ENCODE data around the gene LMOD2.

The LMOD2 gene

DNA sequence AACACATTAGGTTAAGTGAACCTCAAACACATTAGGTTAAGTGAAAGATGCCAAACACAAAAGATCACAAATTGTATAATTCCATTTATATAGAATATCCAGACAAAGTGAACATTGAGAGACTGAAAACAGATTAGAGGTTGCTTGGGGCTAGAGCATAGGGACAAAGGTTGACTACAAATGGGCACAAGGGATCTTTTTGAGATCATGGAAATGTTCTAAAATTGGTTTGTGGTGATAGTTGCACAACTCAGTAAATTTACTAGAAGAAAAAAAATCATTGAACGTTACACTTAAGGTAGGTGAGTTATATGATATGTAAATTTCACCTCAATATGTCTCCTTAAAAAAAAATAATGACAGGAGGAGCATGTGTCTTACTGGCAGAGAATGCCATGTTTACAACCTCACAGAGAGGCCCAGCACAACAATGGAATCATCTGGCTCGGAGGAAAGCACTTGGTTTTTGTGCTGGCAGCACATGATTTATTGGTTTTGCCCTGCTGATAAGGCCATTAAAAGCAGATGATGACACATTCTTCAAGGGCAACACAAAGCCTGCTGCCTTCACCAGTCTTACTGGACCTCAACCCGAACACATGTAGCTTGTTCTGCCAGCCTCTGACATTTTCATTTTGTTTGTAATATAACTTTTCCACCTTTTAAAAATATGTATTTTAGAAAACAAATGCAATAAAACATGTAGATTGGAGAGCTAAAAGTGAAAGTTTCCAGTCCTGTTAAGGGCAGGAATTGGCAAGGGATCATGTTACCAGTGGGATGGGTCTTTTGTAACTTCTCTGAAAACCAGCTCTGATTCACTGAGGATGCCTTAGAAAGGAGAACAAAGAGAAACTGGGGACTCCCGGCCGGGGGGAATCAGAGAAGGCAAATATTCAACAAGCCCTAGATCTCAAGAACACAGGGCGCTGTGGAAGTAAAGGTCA lies 11.9 kb upstream of the LMOD2 start (continued):
- TF ChIP-seq, protein P1, sequence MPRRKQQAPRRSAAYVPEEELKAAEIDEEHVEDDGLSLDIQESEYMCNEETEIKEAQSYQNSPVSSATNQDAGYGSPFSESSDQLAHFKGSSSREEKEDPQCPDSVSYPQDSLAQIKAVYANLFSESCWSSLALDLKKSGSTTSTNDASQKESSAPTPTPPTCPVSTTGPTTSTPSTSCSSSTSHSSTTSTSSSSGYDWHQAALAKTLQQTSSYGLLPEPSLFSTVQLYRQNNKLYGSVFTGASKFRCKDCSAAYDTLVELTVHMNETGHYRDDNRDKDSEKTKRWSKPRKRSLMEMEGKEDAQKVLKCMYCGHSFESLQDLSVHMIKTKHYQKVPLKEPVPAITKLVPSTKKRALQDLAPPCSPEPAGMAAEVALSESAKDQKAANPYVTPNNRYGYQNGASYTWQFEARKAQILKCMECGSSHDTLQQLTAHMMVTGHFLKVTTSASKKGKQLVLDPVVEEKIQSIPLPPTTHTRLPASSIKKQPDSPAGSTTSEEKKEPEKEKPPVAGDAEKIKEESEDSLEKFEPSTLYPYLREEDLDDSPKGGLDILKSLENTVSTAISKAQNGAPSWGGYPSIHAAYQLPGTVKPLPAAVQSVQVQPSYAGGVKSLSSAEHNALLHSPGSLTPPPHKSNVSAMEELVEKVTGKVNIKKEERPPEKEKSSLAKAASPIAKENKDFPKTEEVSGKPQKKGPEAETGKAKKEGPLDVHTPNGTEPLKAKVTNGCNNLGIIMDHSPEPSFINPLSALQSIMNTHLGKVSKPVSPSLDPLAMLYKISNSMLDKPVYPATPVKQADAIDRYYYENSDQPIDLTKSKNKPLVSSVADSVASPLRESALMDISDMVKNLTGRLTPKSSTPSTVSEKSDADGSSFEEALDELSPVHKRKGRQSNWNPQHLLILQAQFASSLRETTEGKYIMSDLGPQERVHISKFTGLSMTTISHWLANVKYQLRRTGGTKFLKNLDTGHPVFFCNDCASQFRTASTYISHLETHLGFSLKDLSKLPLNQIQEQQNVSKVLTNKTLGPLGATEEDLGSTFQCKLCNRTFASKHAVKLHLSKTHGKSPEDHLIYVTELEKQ (tag by site-specific recombination; IDR thresholded peaks at IDR 0.05; ENCODE audit: borderline replicate concordance): peak; percentile 95
- TF ChIP-seq, protein P2, sequence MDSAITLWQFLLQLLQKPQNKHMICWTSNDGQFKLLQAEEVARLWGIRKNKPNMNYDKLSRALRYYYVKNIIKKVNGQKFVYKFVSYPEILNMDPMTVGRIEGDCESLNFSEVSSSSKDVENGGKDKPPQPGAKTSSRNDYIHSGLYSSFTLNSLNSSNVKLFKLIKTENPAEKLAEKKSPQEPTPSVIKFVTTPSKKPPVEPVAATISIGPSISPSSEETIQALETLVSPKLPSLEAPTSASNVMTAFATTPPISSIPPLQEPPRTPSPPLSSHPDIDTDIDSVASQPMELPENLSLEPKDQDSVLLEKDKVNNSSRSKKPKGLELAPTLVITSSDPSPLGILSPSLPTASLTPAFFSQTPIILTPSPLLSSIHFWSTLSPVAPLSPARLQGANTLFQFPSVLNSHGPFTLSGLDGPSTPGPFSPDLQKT (IDR thresholded peaks at IDR 0.05; ENCODE audit: borderline replicate concordance, low read depth, low read length): no peak
- TF ChIP-seq KLF8 (tag by site-specific recombination; IDR thresholded peaks at IDR 0.05) (peak; percentile 45; the same call in 1 of the 2 replicates), RBAK (tag by site-specific recombination; IDR thresholded peaks at IDR 0.05) (no peak), ZNF843 (tag by site-specific recombination; IDR thresholded peaks at IDR 0.05) (peak; percentile 88), MEIS1 (CRISPR knock-in tag; IDR thresholded peaks at IDR 0.05; ENCODE audit: borderline replicate concordance) (peak; percentile 99), ZBTB17 (tag by site-specific recombination; IDR thresholded peaks at IDR 0.05) (peak; percentile 63), ZBTB48 (tag by site-specific recombination; IDR thresholded peaks at IDR 0.05) (peak; percentile 87), KLF16 (tag by site-specific recombination; IDR thresholded peaks at IDR 0.05) (0 out of 2 replicates have a peak, but pooled peaks have one; percentile 65), ZEB2 (tag by site-specific recombination; IDR thresholded peaks at IDR 0.05) (peak; percentile 84), ZFP69B (tag by site-specific recombination; IDR thresholded peaks at IDR 0.05) (peak; percentile 78), ZNF311 (tag by site-specific recombination; IDR thresholded peaks at IDR 0.05; ENCODE audit: borderline replicate concordance) (no peak), SCRT2 (tag by site-specific recombination; IDR thresholded peaks at IDR 0.05) (no peak), KLF7 (tag by site-specific recombination; IDR thresholded peaks at IDR 0.05; ENCODE audit: borderline replicate concordance) (peak; percentile 25; the same call in 1 of the 2 replicates), ZFP37 (tag by site-specific recombination; IDR thresholded peaks at IDR 0.05) (peak; percentile 57; the same call in 1 of the 2 replicates), BCL11B (tag by site-specific recombination; IDR thresholded peaks at IDR 0.05; ENCODE audit: low read depth) (no peak), ZNF274 (IDR thresholded peaks at IDR 0.05; ENCODE audit: low read length) (no peak), ZNF274 (tag by site-specific recombination; IDR thresholded peaks at IDR 0.05; ENCODE audit: borderline replicate concordance) (no peak), ZNF324 (tag by site-specific recombination; IDR thresholded peaks at IDR 0.05) (peak; percentile 77; the same call in 1 of the 2 replicates), YY1 (tag by site-specific recombination; IDR thresholded peaks at IDR 0.05) (no peak), ZNF670 (tag by site-specific recombination; IDR thresholded peaks at IDR 0.05; ENCODE audit: low read depth) (no peak), ZNF24 (tag by site-specific recombination; IDR thresholded peaks at IDR 0.05) (peak; percentile 69; the same call in 1 of the 2 replicates), ZNF23 (tag by site-specific recombination; IDR thresholded peaks at IDR 0.05; ENCODE audit: borderline replicate concordance) (no peak), SP3 (tag by site-specific recombination; IDR thresholded peaks at IDR 0.05) (peak; percentile 12; the same call in 1 of the 2 replicates), ZNF555 (tag by site-specific recombination; conservative IDR thresholded peaks at IDR 0.05) (no peak)
- TF ChIP-seq, protein P3, sequence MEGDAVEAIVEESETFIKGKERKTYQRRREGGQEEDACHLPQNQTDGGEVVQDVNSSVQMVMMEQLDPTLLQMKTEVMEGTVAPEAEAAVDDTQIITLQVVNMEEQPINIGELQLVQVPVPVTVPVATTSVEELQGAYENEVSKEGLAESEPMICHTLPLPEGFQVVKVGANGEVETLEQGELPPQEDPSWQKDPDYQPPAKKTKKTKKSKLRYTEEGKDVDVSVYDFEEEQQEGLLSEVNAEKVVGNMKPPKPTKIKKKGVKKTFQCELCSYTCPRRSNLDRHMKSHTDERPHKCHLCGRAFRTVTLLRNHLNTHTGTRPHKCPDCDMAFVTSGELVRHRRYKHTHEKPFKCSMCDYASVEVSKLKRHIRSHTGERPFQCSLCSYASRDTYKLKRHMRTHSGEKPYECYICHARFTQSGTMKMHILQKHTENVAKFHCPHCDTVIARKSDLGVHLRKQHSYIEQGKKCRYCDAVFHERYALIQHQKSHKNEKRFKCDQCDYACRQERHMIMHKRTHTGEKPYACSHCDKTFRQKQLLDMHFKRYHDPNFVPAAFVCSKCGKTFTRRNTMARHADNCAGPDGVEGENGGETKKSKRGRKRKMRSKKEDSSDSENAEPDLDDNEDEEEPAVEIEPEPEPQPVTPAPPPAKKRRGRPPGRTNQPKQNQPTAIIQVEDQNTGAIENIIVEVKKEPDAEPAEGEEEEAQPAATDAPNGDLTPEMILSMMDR (tag by site-specific recombination; IDR thresholded peaks at IDR 0.05): no peak
- TF ChIP-seq, protein P4, sequence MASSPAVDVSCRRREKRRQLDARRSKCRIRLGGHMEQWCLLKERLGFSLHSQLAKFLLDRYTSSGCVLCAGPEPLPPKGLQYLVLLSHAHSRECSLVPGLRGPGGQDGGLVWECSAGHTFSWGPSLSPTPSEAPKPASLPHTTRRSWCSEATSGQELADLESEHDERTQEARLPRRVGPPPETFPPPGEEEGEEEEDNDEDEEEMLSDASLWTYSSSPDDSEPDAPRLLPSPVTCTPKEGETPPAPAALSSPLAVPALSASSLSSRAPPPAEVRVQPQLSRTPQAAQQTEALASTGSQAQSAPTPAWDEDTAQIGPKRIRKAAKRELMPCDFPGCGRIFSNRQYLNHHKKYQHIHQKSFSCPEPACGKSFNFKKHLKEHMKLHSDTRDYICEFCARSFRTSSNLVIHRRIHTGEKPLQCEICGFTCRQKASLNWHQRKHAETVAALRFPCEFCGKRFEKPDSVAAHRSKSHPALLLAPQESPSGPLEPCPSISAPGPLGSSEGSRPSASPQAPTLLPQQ (tag by site-specific recombination; IDR thresholded peaks at IDR 0.05): peak; percentile 60; the same call in 1 of the 2 replicates
- TF ChIP-seq, protein P5, sequence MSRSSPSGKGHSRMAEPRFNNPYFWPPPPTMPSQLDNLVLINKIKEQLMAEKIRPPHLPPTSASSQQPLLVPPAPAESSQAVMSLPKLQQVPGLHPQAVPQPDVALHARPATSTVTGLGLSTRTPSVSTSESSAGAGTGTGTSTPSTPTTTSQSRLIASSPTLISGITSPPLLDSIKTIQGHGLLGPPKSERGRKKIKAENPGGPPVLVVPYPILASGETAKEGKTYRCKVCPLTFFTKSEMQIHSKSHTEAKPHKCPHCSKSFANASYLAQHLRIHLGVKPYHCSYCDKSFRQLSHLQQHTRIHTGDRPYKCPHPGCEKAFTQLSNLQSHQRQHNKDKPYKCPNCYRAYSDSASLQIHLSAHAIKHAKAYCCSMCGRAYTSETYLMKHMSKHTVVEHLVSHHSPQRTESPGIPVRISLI (tag by site-specific recombination; IDR thresholded peaks at IDR 0.05): peak; percentile 67; the same call in 1 of the 2 replicates
- TF ChIP-seq, protein P6, sequence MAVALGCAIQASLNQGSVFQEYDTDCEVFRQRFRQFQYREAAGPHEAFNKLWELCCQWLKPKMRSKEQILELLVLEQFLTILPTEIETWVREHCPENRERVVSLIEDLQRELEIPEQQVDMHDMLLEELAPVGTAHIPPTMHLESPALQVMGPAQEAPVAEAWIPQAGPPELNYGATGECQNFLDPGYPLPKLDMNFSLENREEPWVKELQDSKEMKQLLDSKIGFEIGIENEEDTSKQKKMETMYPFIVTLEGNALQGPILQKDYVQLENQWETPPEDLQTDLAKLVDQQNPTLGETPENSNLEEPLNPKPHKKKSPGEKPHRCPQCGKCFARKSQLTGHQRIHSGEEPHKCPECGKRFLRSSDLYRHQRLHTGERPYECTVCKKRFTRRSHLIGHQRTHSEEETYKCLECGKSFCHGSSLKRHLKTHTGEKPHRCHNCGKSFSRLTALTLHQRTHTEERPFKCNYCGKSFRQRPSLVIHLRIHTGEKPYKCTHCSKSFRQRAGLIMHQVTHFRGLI (tag by site-specific recombination; IDR thresholded peaks at IDR 0.05): peak; percentile 39; the same call in 1 of the 2 replicates

Measured in HEK293 (cell line).